Ecto neural progenitor cell (in vitro differentiated cells): ENCODE results near the gene CEP78.

ENCODE experiments used
- DNase-seq: peaks from one replicate; pipeline ENCODE4 v3.0.0-alpha.2; 2018; ENCODE audit warnings: low spot score

The CEP78 gene

GRCh38 chr9:78286946-78287388 is 51.1 kb downstream of the CEP78 start:
- no peak for DNase-seq

- no peak for DNase-seq
Observed at GRCh38 chr9:78288214-78288892, 52.5 kb downstream of the CEP78 start.

- DNase-seq: no peak
Observed at GRCh38 chr9:78289474-78289873, 53.6 kb downstream of the CEP78 start.

- DNase-seq: no peak
Observed at GRCh38 chr9:78291240-78291925, 55.5 kb downstream of the CEP78 start.

- DNase-seq: no peak
Observed at GRCh38 chr9:78292026-78292425, 56.2 kb downstream of the CEP78 start.

- no peak for DNase-seq
Observed at GRCh38 chr9:78292716-78293497, 57.0 kb downstream of the CEP78 start.

- no peak for DNase-seq
Observed at GRCh38 chr9:78294290-78295176, 58.7 kb downstream of the CEP78 start.

GRCh38 chr9:78295177-78295575 is 59.3 kb downstream of the CEP78 start:
- no peak for DNase-seq

GRCh38 chr9:78295731-78296130 is 59.9 kb downstream of the CEP78 start:
- no peak for DNase-seq

- peak; percentile 76 for DNase-seq
Observed at GRCh38 chr9:78296201-78296892, 60.5 kb downstream of the CEP78 start.

- peak; percentile 96 for DNase-seq
Observed at GRCh38 chr9:78296893-78297671, 61.2 kb downstream of the CEP78 start, which contains the start of gene PSAT1. Gene PSAT1, plus strand, starts transcription at chr9:78297125. Its CDS starts 86 bp downstream, at chr9:78297211.

- DNase-seq: no peak
Observed at GRCh38 chr9:78297672-78297961, 61.7 kb downstream of the CEP78 start.

GRCh38 chr9:78298046-78298765 is 62.3 kb downstream of the CEP78 start:
- DNase-seq: peak; percentile 66

- no peak for DNase-seq
Observed at GRCh38 chr9:78300209-78300608, 64.3 kb downstream of the CEP78 start.

GRCh38 chr9:78301466-78301865 is 65.6 kb downstream of the CEP78 start:
- no peak for DNase-seq

- DNase-seq: no peak
Observed at GRCh38 chr9:78303377-78304062, 67.6 kb downstream of the CEP78 start.

GRCh38 chr9:78304357-78304756 is 68.5 kb downstream of the CEP78 start:
- DNase-seq: no peak

GRCh38 chr9:78306222-78307076 is 70.6 kb downstream of the CEP78 start:
- no peak for DNase-seq
